CD4-positive, alpha-beta T cell (primary cell): ENCODE results near the gene PPM1G. TPM values are rescaled to one million over a fixed set of nuclear protein-coding genes. Genes with fewer than 3 reads are reported as not detected.

Experiments used
- ATAC-seq: fragments of 200-7000 bp; cut with Tn5 transposase; one replicate; pipeline ENCODE4 v1.10.0; 2022; ENCODE audit warnings: mild to moderate bottlenecking; ENCODE audit not compliant: poor library complexity
- CTCF ChIA-PET: fragments of 350-600 bp; sonication (Branson Sonifier 250); formaldehyde crosslinking; loops from one replicate; lab custom pipeline; 2021; ENCODE audit warnings: antibody characterized with exemption, inconsistent platforms; lab: Charles Lee
- POLR2A ChIA-PET: fragments of 350-600 bp; sonication (Branson Sonifier 250); formaldehyde crosslinking; loops from one replicate; lab custom pipeline; 2021; ENCODE audit warnings: antibody characterized with exemption, inconsistent platforms; lab: Charles Lee
- DNase-seq, 14 experiments: peaks; one replicate each; pipeline ENCODE4 v3.0.0-alpha.2; 2013 to 2020; ENCODE audit warnings: mixed read lengths in 2 of 14
- H3K27ac ChIP-seq, 2 donors: one replicate each; pipeline versions ENCODE4 v1.5.1 to v1.7.0; 2013; ENCODE audit warnings: low read length in 2 of 2, low read depth in 1 of 2, mild to moderate bottlenecking in 1 of 2
- H3K27me3 ChIP-seq, 2 experiments: 1 replicate in 1 of 2; 2 replicates in 1 of 2; pipeline versions ENCODE4 v1.6.1 to v1.7.0; 2013; ENCODE audit warnings: low read length in 2 of 2, control low read depth in 1 of 2, mild to moderate bottlenecking in 1 of 2, moderate library complexity in 1 of 2; ENCODE audit not compliant: insufficient read depth in 2 of 2, control insufficient read depth in 1 of 2
- H3K36me3 ChIP-seq: one replicate; pipeline ENCODE4 v1.6.1; 2013; ENCODE audit warnings: low read length, control low read depth; ENCODE audit not compliant: insufficient read depth
- H3K4me1 ChIP-seq: one replicate; pipeline ENCODE4 v1.6.1; 2013; ENCODE audit warnings: low read length, control low read depth; ENCODE audit not compliant: insufficient read depth
- H3K4me3 ChIP-seq: one replicate; pipeline ENCODE4 v1.5.1; 2013; ENCODE audit warnings: mild to moderate bottlenecking, low read length, moderate library complexity
- H3K9me3 ChIP-seq, 2 experiments: 1 replicate in 1 of 2; 2 replicates in 1 of 2; pipeline versions ENCODE4 v1.6.1 to v1.7.0; 2013; ENCODE audit warnings: low read length in 2 of 2, mild to moderate bottlenecking in 2 of 2, control low read depth in 1 of 2, moderate library complexity in 1 of 2; ENCODE audit not compliant: control insufficient read depth in 1 of 2, insufficient read depth in 1 of 2
- H3K27ac Mint-ChIP-seq: one replicate; pipeline ENCODE4 v1.8.0; 2020; ENCODE audit warnings: mixed read lengths
- H3K27me3 Mint-ChIP-seq: one replicate; pipeline ENCODE4 v1.8.0; 2021; ENCODE audit warnings: mixed read lengths
- H3K36me3 Mint-ChIP-seq: one replicate; pipeline ENCODE4 v1.8.0; 2021; ENCODE audit warnings: low read depth, mixed read lengths
- H3K4me1 Mint-ChIP-seq: one replicate; pipeline ENCODE4 v1.8.0; 2021; ENCODE audit warnings: low read depth, mixed read lengths
- H3K4me3 Mint-ChIP-seq: one replicate; pipeline ENCODE4 v1.8.0; 2020; ENCODE audit warnings: mild to moderate bottlenecking, mixed read lengths
- H3K9me3 Mint-ChIP-seq: one replicate; pipeline ENCODE4 v1.8.0; 2020; ENCODE audit warnings: mixed read lengths
- intact Hi-C, 2 experiments: fragments of 100-400 bp; cut with DNase I in 1 of 2; cut with micrococcal nuclease in 1 of 2; formaldehyde crosslinking; loops; one replicate each; pipeline versions ENCODE4 v1.15.1 to v1.9.0; 2023 to 2025; cut with DNase I, micrococcal nuclease
- total RNA-seq, 174 experiments: library from RNA in 2 of 174; stranded (reverse) in 2 of 174; gene quantifications; one replicate each; pipeline ENCODE4 v1.2.3 and lab custom pipeline; 2021 to 2026
- TF ChIP-seq, protein P1 (sequence below): fragments of 200-600 bp; IDR thresholded peaks from one replicate; pipeline ENCODE4 v1.8.0; 2022; ENCODE audit warnings: antibody characterized with exemption, mild to moderate bottlenecking

PPM1G gene
- total RNA-seq, 2 experiments from 2014 or later, result 30.4 to 31.2 TPM

DNA sequence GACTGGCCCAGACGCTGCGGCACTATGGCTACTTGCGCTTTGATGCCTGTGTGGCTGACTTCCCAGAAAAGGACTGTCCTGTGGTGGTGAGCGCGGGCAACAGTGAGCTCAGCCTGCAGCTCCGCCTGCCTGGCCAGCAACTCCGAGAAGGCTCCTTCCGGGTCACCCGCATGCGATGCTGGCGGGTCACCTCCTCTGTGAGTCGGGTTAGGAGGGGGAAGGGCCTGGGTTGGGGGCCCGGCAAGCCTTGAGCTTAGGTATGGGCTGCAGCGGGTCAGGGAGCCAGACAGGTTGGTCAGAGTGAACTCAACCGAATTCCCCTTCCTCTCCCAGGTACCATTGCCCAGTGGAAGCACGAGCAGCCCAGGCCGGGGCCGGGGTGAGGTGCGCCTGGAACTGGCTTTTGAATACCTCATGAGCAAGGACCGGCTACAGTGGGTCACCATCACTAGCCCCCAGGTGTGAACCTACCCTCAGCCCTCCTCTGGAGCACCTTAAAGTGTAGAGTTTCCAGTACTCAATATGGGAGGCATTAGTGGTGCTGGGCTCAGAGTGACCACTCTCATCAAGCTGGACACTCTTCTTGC is 33.8 kb downstream of the PPM1G start:
- DNase-seq (no peak), ATAC-seq (no peak)
- no peak overlapping the region for H3K27ac Mint-ChIP-seq
- ChIA-PET POLR2A (no interaction called here), CTCF (no interaction called here)
- Histone ChIP-seq H3K4me3 (no peak overlapping the region), H3K9me3 (no peaks in the 10 kb centered on the region), H3K27me3 (no peaks in the 10 kb centered on the region), H3K4me1 (peaks cover 36% of the 10 kb centered on the region), H3K36me3 (peaks cover 52% of the 10 kb centered on the region), H3K27ac (no peak overlapping the region)
- TF ChIP-seq, protein P1, sequence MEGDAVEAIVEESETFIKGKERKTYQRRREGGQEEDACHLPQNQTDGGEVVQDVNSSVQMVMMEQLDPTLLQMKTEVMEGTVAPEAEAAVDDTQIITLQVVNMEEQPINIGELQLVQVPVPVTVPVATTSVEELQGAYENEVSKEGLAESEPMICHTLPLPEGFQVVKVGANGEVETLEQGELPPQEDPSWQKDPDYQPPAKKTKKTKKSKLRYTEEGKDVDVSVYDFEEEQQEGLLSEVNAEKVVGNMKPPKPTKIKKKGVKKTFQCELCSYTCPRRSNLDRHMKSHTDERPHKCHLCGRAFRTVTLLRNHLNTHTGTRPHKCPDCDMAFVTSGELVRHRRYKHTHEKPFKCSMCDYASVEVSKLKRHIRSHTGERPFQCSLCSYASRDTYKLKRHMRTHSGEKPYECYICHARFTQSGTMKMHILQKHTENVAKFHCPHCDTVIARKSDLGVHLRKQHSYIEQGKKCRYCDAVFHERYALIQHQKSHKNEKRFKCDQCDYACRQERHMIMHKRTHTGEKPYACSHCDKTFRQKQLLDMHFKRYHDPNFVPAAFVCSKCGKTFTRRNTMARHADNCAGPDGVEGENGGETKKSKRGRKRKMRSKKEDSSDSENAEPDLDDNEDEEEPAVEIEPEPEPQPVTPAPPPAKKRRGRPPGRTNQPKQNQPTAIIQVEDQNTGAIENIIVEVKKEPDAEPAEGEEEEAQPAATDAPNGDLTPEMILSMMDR, result no peak
- peaks cover 37% of the 10 kb centered on the region for H3K4me1 Mint-ChIP-seq
- no peaks in the 10 kb centered on the region for H3K9me3 Mint-ChIP-seq
- H3K27me3 Mint-ChIP-seq, result no peaks in the 10 kb centered on the region
- H3K4me3 Mint-ChIP-seq, result no peak overlapping the region
- intact Hi-C loops, result loop anchor here in 1 of 2 experiments (5.0 kb wide), 1 partner anchor 238 kb away; the partner anchor contains the start of gene PRR30
- H3K36me3 Mint-ChIP-seq, result peaks cover 79% of the 10 kb centered on the region

DNA sequence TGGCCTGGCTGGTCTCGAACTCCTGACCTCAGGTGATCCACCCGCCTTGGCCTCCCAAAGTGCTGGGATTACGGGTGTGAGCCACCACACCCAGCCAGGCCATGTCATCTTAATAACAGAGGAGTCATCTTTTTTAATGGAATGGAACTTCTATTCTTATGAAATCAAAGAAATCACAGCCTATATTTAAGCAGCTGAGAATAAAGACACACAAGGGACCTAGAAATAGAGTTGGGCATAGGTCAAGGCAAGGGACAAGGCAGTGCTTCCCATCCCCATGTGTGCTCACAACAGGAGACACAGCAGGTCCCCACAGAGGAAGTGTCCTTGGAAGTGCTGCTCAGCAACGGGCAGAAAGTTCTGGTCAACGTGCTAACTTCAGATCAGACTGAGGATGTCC is 35.8 kb downstream of the PPM1G start:
- Histone ChIP-seq H3K4me3 (no peak overlapping the region), H3K27me3 (no peaks in the 10 kb centered on the region), H3K4me1 (peaks cover 43% of the 10 kb centered on the region), H3K9me3 (no peaks in the 10 kb centered on the region), H3K27ac (no peak overlapping the region), H3K36me3 (peaks cover 55% of the 10 kb centered on the region)
- DNase-seq (no peak), ATAC-seq (no peak)
- H3K9me3 Mint-ChIP-seq, result no peaks in the 10 kb centered on the region
- ChIA-PET CTCF (no interaction called here), POLR2A (no interaction called here)
- peaks cover 78% of the 10 kb centered on the region for H3K36me3 Mint-ChIP-seq
- H3K4me3 Mint-ChIP-seq, result peak overlapping the region; percentile 51
- TF ChIP-seq, protein P1, result no peak
- peaks cover 37% of the 10 kb centered on the region for H3K4me1 Mint-ChIP-seq
- H3K27ac Mint-ChIP-seq, result no peak overlapping the region
- no peaks in the 10 kb centered on the region for H3K27me3 Mint-ChIP-seq
- intact Hi-C loops, result loop anchor here (5.0 kb wide), 4 partner anchors 54 to 286 kb away; partner anchors contain the start of genes ATRAID (in 1 of the 2), IFT172 (in 1 of the 2), KHK (in 1 of the 2) and NRBP1 (in 1 of the 2)

DNA sequence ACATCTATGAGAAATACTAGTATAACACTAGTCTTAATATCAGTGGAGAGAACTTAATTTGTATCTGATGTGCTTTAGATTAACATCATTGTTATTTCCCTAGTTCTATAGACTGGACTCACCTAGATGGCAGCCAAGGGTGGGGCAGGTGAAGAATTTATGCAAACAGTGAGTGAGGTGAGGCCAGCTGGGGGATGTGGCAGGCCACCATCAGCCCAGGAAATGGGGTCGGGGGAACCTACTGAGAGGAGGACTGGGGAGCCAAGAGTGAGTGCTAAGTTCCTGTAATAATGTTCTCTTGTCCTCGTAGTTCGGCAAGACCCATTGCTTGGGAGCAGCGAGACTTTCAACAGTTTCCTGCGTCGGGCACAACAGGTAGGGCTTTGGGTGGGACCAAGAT is 36.5 kb downstream of the PPM1G start:
- Histone ChIP-seq H3K4me3 (no peak overlapping the region), H3K4me1 (peaks cover 46% of the 10 kb centered on the region), H3K27me3 (no peaks in the 10 kb centered on the region), H3K36me3 (peaks cover 62% of the 10 kb centered on the region), H3K27ac (no peak overlapping the region), H3K9me3 (no peaks in the 10 kb centered on the region)
- no peaks in the 10 kb centered on the region for H3K27me3 Mint-ChIP-seq
- intact Hi-C loops, result loop anchor here (5.0 kb wide), 4 partner anchors 54 to 286 kb away; partner anchors contain the start of genes ATRAID (in 1 of the 2), IFT172 (in 1 of the 2), KHK (in 1 of the 2) and NRBP1 (in 1 of the 2)
- ChIA-PET POLR2A (interaction anchor here (2.6 to 5.9 kb wide), 2 partner anchors 16 to 56 kb away, joined by 14 to 45 read pairs; partner anchors contain the start of genes GTF3C2 and NRBP1), CTCF (interaction anchor here (1.9 kb wide), 1 partner anchor 57 kb away, joined by 8 read pairs; no protein-coding TSS in a partner anchor)
- peaks cover 42% of the 10 kb centered on the region for H3K4me1 Mint-ChIP-seq
- ATAC-seq, result no peak
- peak overlapping the region; percentile 84 for H3K4me3 Mint-ChIP-seq
- peak overlapping the region; percentile 83 for H3K27ac Mint-ChIP-seq
- H3K9me3 Mint-ChIP-seq, result no peaks in the 10 kb centered on the region
- TF ChIP-seq, protein P1, result no peak
- H3K36me3 Mint-ChIP-seq, result peaks cover 84% of the 10 kb centered on the region
- no peak for DNase-seq
